Activated CD8-positive, alpha-beta memory T cell treated with anti-CD3 and anti-CD28 coated beads, Interleukin-2, amount 50 U/mL, for 24 hours (primary cell): ENCODE data around the gene POLD2.

Source experiments
- DNase-seq: peaks from one replicate; pipeline ENCODE4 v3.0.0-alpha.2; 2020; ENCODE audit errors: extremely low read depth

Gene POLD2

DNA sequence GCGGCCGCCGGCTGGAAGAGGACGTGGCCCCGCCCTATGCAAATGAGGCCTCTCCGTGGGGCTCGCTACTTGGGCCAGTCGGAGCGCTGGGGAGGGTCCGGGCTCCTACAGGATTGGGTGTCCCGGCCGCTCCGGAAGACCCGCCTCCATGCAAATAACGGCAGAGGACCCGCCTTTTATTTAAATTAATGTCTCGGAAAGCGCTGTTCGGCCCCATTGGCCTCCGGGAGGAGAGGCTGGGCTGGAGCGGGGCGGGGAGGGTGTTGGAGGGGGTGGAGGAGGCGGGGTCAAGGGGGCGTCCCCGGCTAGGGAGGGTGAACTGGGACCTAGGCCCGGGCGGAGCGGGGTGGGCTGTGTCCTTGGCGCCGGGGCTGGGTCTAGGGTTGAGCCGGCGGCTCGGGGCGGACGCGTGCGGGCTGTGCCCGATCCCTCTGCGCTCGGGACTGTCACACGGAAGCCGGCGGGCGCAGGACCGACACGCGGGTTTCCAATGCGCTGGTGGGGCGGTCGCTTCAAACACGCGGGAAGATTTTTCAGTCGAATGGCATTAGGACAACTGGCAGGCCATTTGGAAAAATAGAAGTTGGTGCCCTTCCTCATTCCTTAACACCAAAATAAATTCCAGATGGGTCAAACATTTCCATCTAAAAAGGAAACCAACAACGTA is 40.7 kb downstream of the POLD2 start:
- peak; percentile 95 for DNase-seq

DNA sequence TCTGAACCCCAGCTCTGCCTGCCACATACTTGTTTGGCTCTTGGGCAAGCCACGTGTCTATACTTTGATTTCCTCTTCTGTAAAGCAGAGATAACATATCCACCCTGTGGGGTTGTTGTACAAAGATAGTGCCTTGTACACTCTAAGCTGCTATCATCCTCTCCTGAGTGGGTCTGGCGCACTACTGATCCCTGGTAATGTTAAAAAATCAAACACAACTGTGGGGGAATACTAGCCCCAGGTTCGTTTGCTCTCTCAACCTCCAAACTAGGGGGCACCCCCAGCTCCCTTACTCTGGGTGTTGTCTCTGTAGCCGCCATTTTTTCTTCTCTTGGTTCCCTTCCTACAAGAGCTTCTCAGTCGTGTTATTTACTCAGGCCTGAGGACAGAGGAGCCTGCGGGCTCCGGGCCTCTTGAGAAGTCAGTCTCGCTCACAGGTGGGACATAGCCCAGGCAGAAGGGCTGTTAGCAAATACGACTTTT is 42.0 kb downstream of the POLD2 start:
- no peak for DNase-seq

DNA sequence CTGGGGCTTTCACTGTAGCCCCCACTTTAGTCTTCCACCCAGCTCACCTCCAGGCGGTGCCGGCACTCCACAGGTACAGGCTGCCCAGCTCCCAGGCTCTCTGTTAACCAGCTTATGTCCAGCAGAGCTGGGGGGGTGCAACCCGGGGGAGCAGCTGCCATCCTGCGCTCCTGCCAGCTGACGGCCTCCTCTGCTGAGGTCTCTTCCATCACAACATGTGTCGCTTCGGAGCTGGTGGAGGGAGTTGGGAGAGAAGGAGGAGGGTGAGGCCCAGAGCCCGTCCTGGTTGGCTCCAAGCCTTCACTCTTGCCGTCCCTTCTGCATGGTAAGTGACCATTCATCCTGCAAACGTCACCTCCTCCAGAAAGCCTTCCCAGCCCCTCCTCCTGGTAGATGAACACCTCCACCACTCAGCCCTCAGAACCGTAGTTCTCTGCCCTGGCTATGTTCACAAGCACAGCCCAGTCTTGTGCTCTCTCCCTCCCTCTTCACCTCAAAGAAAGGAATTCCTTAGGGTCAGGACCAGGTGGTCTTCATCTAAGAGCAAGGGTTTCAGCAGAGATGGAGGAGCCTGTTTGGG is 42.6 kb downstream of the POLD2 start:
- DNase-seq: no peak

- no peak for DNase-seq
Measured at GRCh38 chr7:44080118-44080517, 43.2 kb downstream of the POLD2 start.

GRCh38 chr7:44079331-44080021 is 43.9 kb downstream of the POLD2 start:
- no peak for DNase-seq

- DNase-seq: no peak
Measured at GRCh38 chr7:44078521-44078920, 44.8 kb downstream of the POLD2 start.

DNA sequence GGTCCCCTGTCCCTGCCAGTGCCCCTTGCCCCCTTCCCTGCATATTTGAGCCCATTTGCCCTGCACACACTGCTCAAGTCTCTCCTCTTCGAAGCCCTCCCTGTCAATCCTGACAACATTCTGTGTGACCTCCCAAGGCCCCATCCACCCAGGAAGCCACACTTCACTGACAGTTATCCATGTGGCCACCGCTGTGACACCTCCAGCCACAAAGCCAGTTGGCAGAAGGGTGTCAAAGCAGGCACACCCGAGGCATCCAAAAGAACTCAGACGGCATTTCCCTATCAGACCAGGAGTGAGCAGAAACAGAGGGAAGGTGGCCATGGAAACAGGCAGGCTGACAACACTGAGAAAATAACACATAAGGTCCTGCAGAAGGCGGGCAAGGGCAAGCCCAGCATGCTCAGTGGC is 45.7 kb downstream of the POLD2 start:
- DNase-seq: no peak

GRCh38 chr7:44077061-44077460 is 46.3 kb downstream of the POLD2 start:
- no peak for DNase-seq

DNA sequence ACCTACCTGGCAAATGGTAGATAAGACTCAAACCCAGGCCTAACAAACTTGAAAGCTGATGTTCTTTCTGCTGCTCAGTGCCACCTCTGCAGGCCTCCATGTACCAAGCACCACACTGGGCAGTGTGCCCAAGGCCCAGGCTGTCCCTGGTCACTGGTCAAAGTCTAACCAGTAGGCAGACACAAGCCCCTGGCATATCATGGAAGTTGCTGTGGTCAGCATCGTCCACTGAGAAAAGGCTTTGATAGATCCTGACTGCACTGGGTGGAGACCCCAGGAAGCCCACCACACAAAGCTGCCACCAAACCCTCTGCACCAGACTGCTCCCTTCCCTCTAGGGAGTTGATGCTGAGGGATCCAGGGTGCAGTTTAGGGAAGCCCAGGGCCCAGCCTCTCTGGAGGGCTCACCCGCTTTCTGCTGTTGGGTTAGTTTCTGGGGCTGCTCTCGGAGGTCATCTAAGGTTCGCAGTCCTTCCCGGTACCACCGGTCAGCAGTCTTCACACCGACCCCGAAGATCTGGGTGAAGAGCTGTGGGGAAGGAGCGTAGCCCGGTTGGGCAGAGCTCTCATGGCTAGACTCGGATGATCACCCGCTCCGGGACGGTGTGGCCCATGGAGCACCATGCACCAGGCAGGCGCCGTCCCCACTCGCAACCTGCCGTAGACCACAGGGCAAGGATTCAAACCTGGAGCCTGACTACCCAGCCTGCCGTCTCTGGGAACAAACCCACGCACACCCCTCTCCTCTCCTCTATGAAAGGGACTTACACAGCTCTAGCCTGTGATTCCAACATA is 47.0 kb downstream of the POLD2 start:
- no peak for DNase-seq

- no peak for DNase-seq
Measured at GRCh38 chr7:44075296-44076075, 47.9 kb downstream of the POLD2 start.

DNA sequence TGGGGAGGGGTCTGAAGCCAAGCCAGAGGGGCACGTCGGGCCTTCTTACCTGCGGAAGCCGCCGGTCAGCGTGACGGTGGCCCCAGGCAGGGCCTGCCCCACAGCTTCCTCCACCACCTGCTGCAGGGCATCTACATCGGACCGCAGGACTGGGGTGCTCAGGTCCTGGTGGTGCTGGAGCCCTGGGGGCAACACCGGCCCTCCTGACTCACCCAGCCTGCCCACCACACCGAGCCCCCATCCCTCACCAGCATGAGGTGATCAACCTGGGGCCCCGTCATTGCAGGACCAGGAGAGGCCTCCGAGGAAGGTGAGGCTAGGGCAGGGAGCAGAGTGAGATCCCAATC is 49.0 kb downstream of the POLD2 start:
- DNase-seq: no peak

GRCh38 chr7:44073664-44074348 is 49.5 kb downstream of the POLD2 start:
- peak; percentile 42 for DNase-seq

GRCh38 chr7:44072364-44073231 is 50.8 kb downstream of the POLD2 start:
- DNase-seq: no peak

DNA sequence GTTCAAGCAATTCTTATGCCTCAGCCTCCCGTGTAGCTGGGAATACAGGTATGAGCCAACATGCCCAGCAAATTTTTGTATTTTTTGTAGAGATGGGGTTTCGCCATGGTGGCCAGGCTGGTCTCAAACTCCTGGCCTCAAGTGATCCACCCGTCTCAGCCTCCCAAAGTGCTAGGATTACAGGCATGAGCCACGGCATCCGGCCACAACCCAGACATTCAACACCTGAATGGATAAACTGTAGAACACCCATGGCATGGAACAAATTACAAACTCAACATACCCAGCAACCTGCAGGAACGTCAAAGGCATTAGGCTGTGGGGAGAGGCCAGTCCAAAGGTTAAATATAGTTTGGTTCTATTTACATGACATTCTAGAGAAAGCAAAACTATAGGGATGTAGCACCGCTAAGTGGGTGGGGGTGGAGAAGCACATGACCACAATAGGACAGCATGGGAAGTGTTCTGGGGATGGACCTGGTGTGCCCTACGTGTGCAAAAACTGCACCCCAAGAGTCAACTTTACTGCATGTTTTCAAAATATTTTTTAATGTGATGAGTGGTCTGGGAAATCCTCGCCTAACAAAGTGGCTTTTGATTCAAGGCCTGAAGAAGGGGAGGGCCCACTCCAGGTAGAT is 51.5 kb downstream of the POLD2 start:
- no peak for DNase-seq

DNA sequence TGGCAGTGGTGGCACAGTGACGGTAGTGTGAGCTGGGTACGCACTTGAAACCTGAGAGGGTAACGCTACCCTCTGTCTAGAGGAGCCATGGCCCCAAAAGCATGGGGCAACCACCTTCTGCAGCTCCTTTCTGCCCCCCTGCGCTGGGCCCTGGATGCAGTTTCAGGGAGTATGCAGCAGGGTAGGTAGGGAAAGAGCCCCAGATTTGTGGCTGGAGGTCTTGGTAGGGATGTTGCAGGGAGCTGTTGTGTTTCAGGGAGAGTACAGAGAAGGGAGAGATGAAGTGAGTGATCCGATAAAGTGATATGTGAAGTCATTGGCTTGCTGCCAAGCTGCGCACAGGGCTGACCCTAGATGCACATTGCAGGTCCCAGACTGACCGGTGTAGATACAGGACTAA is 55.3 kb downstream of the POLD2 start:
- no peak for DNase-seq

- DNase-seq: no peak
Measured at GRCh38 chr7:44067064-44067951, 56.0 kb downstream of the POLD2 start.

- DNase-seq: no peak
Measured at GRCh38 chr7:44066494-44067063, 56.8 kb downstream of the POLD2 start.

- no peak for DNase-seq
Measured at GRCh38 chr7:44066111-44066460, 57.3 kb downstream of the POLD2 start.
